Measurements from ENCODE around the gene OSBPL10. TPM values are rescaled to one million over a fixed set of nuclear protein-coding genes. Genes with fewer than 3 reads are reported as not detected.

The OSBPL10 gene
- polyA plus RNA-seq, 1 donor from 2014 or later: 2.0 TPM

DNA sequence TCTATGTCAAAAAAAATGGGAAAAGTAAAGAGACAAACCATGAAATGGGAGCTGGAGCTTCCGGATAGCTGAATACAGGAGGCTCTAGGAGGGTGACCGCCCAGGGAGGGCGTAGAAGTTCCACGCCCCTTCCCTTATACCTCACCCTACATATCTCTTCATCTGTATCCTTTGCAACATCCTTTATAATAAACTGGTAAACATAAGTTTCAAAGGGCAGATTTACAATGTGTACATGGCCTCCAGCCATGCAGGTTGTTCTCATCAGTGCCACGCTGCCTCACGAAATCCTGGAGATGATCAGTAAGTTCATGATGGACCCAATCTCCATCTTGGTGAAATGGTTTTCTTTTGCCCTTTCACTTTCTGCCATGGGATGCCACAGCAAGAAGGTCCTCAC lies 121.8 kb downstream of the OSBPL10 start:
- no peak overlapping the region for H3K27ac ChIP-seq (ENCODE audit: low read length)
- H3F3A ChIP-seq (ENCODE audit: insufficient read depth, low read length, poor library complexity, severe bottlenecking): no peaks in the 10 kb centered on the region
- no peaks in the 10 kb centered on the region for H3K27me3 ChIP-seq (ENCODE audit: insufficient read depth, low read depth, low read length)
- H3K79me2 ChIP-seq (replicated peaks; ENCODE audit: insufficient read depth, low read length): no peaks in the 10 kb centered on the region
- no peaks in the 10 kb centered on the region for H3K9me2 ChIP-seq (ENCODE audit: insufficient read depth, low read length)
- H3K4me2 ChIP-seq (ENCODE audit: low read length): no peak overlapping the region
- H4K20me1 ChIP-seq (ENCODE audit: insufficient read depth): no peaks in the 10 kb centered on the region
- no peaks in the 10 kb centered on the region for H3K36me3 ChIP-seq (ENCODE audit: insufficient read depth, low read length)
- TF ChIP-seq RAD21 (conservative IDR thresholded peaks at IDR 0.05) (no peak), POLR2AphosphoS5 (IDR thresholded peaks at IDR 0.05) (no peak), TAF1 (IDR thresholded peaks at IDR 0.05; ENCODE audit: low read depth) (no peak), CTCF (IDR thresholded peaks at IDR 0.05; ENCODE audit: poor library complexity, severe bottlenecking) (no peak), REST (IDR thresholded peaks at IDR 0.05; ENCODE audit: borderline replicate concordance) (no peak), SMC3 (conservative IDR thresholded peaks at IDR 0.05; ENCODE audit: poor library complexity) (no peak), MXI1 (conservative IDR thresholded peaks at IDR 0.05; ENCODE audit: poor library complexity, severe bottlenecking) (no peak), EZH2 (IDR thresholded peaks at IDR 0.05; ENCODE audit: borderline replicate concordance, insufficient read depth, low read length, poor library complexity, severe bottlenecking) (no peak), EP300 (conservative IDR thresholded peaks at IDR 0.05; ENCODE audit: poor library complexity, severe bottlenecking) (no peak)
- H3K9me3 ChIP-seq (ENCODE audit: low read length): no peaks in the 10 kb centered on the region
- H3K9ac ChIP-seq (ENCODE audit: low read length): no peak overlapping the region
- H2AFZ ChIP-seq (ENCODE audit: low read depth, low read length): no peak overlapping the region
- H3K4me3 ChIP-seq (ENCODE audit: low read length): no peak overlapping the region

GRCh38 chr3:31858439-31858838 lies 122.6 kb downstream of the OSBPL10 start:
- Histone ChIP-seq H3K4me2 (ENCODE audit: low read length) (no peak overlapping the region), H3K27ac (ENCODE audit: low read length) (no peak overlapping the region), H3K4me3 (ENCODE audit: low read length) (no peak overlapping the region), H3K79me2 (replicated peaks; ENCODE audit: insufficient read depth, low read length) (no peaks in the 10 kb centered on the region), H3K27me3 (ENCODE audit: insufficient read depth, low read depth, low read length) (no peaks in the 10 kb centered on the region), H4K20me1 (ENCODE audit: insufficient read depth) (no peaks in the 10 kb centered on the region), H3K36me3 (ENCODE audit: insufficient read depth, low read length) (no peaks in the 10 kb centered on the region), H3K9me3 (ENCODE audit: low read length) (no peaks in the 10 kb centered on the region), H3F3A (ENCODE audit: insufficient read depth, low read length, poor library complexity, severe bottlenecking) (no peaks in the 10 kb centered on the region), H3K9ac (ENCODE audit: low read length) (no peak overlapping the region), H2AFZ (ENCODE audit: low read depth, low read length) (no peak overlapping the region), H3K9me2 (ENCODE audit: insufficient read depth, low read length) (no peaks in the 10 kb centered on the region)
- TF ChIP-seq EZH2 (IDR thresholded peaks at IDR 0.05; ENCODE audit: borderline replicate concordance, insufficient read depth, low read length, poor library complexity, severe bottlenecking) (no peak), MXI1 (conservative IDR thresholded peaks at IDR 0.05; ENCODE audit: poor library complexity, severe bottlenecking) (no peak), REST (IDR thresholded peaks at IDR 0.05; ENCODE audit: borderline replicate concordance) (no peak)

Data from neural cell (in vitro differentiated cells).